Brain microvascular endothelial cell (primary cell): ENCODE data around the gene MX1.
A peak's percentile ranks its signal among the peaks of the same experiment; 100 is the strongest.

ENCODE experiments used
- DNase-seq: peaks from one replicate; pipeline ENCODE4 v3.0.0-alpha.2; 2020
- H3K27ac ChIP-seq: fragments of 250-450 bp; sonication (Bioruptor Pico); 2 replicates; pipeline ENCODE4 v1.5.1; 2020; ENCODE audit warnings: mild to moderate bottlenecking, moderate library complexity
- H3K27me3 ChIP-seq: fragments of 250-450 bp; sonication (Bioruptor Pico); replicated peaks from 2 replicates; pipeline ENCODE4 v1.5.1; 2020; ENCODE audit warnings: mild to moderate bottlenecking
- H3K36me3 ChIP-seq: fragments of 250-450 bp; sonication (Bioruptor Pico); replicated peaks from 2 replicates; pipeline ENCODE4 v1.5.1; 2020; ENCODE audit warnings: mild to moderate bottlenecking
- H3K4me3 ChIP-seq: 2 replicates; pipeline ENCODE4 v1.5.1; 2011; ENCODE audit warnings: low read depth, mild to moderate bottlenecking, control low read depth, low read length, moderate library complexity
- in situ Hi-C: cut with HindIII; loops from 2 replicates; pipeline ENCODE4 v1.10.0; 2017; ENCODE audit warnings: low sequenced_read_pairs, low pct_ligation_motif_present
- TF ChIP-seq, protein P1 (sequence below): IDR thresholded peaks from 2 replicates; pipeline ENCODE4 v1.5.1; 2011; ENCODE audit warnings: low read depth, mild to moderate bottlenecking, moderate library complexity, low read length, control low read depth, inconsistent platforms; ENCODE audit errors: missing control alignments

MX1 gene

DNA sequence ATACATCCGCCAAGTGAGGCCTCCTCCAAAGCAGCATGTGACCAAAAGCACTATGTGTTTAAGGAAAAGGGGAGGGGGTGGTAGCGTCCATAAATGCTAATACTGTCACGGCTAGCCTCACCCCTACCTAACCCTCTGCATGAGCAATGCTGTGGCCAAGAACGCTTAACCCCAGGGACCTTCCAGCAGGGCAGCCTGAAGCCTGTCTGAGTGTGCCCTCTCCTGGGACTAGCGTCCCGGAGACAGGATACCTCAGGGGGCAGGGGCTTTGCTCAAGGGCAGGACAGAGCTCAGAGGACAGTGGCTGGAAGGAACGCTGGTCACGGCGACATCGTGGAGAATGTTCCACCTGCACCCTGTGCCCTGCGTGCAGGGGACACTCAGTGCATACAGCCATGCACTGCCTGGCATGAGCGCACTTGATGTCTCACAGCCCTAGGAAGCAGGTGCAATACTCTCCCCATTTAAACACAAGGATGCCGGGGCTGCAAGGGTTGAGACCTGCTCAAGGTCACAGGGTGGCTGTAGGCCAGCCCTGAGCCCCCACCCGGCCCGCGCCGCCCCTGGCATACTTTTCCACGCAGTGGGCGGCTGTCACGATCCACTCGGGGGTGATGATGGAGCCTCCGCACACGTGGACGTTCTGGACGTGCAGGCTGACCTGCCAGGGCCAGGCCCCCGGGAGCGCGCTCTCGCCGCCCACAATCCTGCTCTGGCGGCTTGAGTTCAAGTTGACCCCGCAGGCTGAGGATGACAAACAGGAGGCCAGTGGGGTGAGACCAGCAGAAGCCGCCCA is 46.9 kb downstream of the MX1 start:
- H3K27ac ChIP-seq: no peak overlapping the region
- in situ Hi-C loops: no loop called here

DNA sequence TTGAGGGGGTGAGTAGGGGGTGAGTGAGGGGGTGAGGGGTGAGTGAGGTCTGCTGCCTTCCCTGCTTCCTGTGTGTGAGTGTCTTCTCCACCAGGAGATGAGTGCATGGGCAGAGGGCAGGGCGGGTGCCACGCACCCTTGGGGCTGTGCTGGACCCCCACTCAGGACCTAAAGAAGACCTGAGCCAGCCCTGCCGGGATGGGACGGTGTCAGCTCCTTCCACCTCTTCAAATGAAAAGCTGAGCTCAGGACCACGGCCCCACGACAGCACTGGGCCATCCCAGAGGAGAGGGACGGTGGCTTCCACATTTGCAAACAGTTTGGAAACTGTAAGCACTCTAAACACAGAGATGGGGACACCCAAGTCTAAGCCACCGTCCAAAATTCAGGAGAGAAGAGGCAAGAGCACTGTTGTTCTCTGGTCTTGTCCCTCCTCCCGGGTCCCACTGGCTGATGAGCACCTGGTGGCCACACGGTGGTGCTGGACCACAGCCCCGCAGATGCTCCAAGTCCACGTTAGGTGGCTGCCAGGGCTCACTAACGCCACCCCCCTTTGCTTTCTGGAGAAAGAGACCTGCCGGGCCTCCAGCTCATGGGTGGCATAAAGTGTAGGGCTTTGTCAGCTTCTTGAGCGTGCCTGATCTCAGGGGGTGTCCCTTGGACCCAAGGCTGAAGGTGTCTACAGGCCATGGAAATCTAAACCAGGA is 49.8 kb downstream of the MX1 start:
- TF ChIP-seq, protein P1, sequence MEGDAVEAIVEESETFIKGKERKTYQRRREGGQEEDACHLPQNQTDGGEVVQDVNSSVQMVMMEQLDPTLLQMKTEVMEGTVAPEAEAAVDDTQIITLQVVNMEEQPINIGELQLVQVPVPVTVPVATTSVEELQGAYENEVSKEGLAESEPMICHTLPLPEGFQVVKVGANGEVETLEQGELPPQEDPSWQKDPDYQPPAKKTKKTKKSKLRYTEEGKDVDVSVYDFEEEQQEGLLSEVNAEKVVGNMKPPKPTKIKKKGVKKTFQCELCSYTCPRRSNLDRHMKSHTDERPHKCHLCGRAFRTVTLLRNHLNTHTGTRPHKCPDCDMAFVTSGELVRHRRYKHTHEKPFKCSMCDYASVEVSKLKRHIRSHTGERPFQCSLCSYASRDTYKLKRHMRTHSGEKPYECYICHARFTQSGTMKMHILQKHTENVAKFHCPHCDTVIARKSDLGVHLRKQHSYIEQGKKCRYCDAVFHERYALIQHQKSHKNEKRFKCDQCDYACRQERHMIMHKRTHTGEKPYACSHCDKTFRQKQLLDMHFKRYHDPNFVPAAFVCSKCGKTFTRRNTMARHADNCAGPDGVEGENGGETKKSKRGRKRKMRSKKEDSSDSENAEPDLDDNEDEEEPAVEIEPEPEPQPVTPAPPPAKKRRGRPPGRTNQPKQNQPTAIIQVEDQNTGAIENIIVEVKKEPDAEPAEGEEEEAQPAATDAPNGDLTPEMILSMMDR: peak; percentile 29
- Histone ChIP-seq H3K27ac (no peak overlapping the region), H3K27me3 (no peaks in the 10 kb centered on the region), H3K4me3 (no peak overlapping the region), H3K36me3 (no peaks in the 10 kb centered on the region)
- no peak for DNase-seq
- in situ Hi-C loops: no loop called here

More for the DNA sequence above, 46.9 kb downstream of the MX1 start:
- no peak overlapping the region for H3K4me3 ChIP-seq
- no peaks in the 10 kb centered on the region for H3K27me3 ChIP-seq
- TF ChIP-seq, protein P1: no peak
- H3K36me3 ChIP-seq: no peaks in the 10 kb centered on the region
- no peak for DNase-seq

DNA sequence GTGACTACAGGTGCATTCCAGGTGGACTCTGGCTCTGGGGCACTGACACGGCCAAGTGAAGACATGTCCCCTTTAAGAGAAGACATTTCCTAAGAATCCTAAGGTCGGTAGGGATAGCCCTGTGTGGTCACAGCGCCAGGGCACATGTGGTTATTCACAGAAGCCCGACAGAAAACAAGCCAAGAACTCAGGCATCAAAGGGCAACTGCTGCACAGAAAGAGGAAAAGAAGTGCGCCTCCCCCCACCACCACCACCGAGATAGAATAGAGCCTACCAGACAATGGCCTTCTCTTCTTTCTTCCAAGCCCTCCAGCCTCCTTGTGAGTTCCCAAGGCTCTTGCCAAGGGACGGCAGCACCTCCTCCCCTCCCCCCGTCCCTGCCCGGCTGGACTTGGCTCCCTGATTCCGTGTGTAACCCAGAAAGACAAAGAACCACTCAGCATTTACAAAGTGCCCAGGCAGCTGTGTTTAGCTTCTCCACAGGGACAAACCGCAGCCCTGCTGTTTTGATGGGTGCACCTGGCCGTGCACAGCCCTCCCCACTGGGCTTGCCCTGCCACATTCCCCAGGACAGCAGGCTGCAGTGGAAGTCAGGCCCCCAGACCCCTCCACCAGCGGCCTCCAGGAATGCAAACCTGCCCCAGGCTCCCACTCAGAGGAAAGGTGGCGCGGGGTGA is 51.7 kb downstream of the MX1 start:
- H3K4me3 ChIP-seq: no peak overlapping the region
- in situ Hi-C loops: no loop called here
- H3K36me3 ChIP-seq: no peaks in the 10 kb centered on the region
- no peaks in the 10 kb centered on the region for H3K27me3 ChIP-seq
- TF ChIP-seq, protein P1: no peak
- DNase-seq: no peak
- no peak overlapping the region for H3K27ac ChIP-seq

DNA sequence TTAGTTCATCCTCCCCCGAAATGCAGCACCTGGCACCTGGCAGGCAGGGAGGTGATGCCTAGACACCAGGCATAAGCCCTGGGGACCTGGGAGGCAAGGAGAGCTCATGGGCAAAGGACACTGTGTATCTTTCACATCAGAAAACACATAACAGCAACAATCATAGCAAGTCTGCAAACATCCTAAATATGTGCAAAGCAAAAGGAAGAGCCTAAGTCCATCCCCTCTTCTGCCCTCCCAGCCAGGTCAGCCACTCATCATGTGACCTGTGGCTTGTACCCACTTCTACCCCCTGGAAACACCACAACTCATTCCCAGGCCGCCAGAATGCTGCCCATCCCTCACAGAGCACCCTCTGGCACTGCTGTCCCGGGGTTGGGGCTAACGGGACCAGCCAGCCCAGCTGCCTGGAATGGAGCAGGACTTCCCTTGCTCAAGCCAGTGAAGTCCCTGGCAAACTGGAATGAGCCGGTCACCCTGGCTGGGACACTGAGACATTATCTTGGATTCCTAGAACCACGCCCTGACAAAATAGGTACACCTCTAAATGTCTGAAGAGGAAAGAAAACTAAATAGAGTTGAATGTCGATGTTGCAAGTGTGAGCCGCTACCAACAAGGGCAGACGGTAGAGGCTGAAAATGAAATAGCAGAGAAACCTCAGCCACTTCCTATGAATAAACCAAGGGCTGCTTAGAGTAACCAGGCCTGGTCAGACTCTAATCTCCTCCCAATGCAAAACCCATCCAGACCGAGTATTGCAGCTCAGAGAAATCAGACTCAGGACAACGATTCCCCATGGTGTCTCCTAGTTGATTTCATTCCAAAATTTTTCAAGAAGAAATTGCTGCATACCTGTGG is 52.5 kb downstream of the MX1 start:
- in situ Hi-C loops: no loop called here
- Histone ChIP-seq H3K36me3 (no peaks in the 10 kb centered on the region), H3K27me3 (no peaks in the 10 kb centered on the region), H3K27ac (no peak overlapping the region), H3K4me3 (no peak overlapping the region)
- TF ChIP-seq, protein P1: no peak
- DNase-seq: no peak

DNA sequence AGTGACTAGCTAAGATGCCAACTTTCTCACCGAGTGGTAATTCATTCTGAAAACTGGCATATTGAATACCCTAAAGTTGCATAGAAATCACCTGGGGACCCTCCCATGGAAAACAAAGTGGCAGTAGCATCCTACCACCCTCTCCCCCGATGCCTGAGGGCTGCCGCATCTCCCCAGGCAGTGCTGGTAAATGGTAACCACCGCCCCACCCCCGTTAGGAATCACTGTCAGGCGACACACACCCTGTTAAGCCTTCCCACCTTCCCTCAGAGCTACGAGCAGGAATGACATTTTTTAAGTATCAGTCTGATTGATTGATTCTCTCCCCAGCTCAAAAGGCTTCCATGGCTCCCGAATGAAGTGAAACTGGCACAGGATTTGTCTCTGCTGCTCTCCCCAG is 53.6 kb downstream of the MX1 start:
- Histone ChIP-seq H3K27me3 (no peaks in the 10 kb centered on the region), H3K27ac (no peak overlapping the region), H3K4me3 (no peak overlapping the region), H3K36me3 (no peaks in the 10 kb centered on the region)
- in situ Hi-C loops: no loop called here
- DNase-seq: no peak
- TF ChIP-seq, protein P1: no peak
